Uterus (tissue), 2 donors: ENCODE results near the gene GNPDA2.

Source experiments
- CTCF ChIP-seq, 4 experiments: fragments of 200-600 bp in 2 of 4; fragments of 450-650 bp in 2 of 4; sonication (generic) in 2 of 4; IDR thresholded peaks; one replicate each; pipeline ENCODE4 v1.5.1; 2016 to 2019; ENCODE audit warnings: antibody characterized with exemption in 4 of 4, mild to moderate bottlenecking in 2 of 4, moderate library complexity in 1 of 4
- POLR2A ChIP-seq, 2 donors: fragments of 450-650 bp; IDR thresholded peaks; one replicate each; pipeline ENCODE4 v1.6.1; 2016; ENCODE audit warnings: antibody characterized with exemption in 2 of 2, mild to moderate bottlenecking in 1 of 2, moderate library complexity in 1 of 2

GRCh38 chr4:44652002-44652401 lies 74.4 kb downstream of the GNPDA2 start:
- TF ChIP-seq CTCF (IDR thresholded peaks at IDR 0.05) (no peak), POLR2A (IDR thresholded peaks at IDR 0.05) (no peak)
